Transverse colon (tissue), 4 donors: ENCODE data around the gene SLC4A4. TPM values are rescaled to one million over a fixed set of nuclear protein-coding genes. Genes with fewer than 3 reads are reported as not detected.

Experiments used
- DNase-seq: peaks from one replicate; pipeline ENCODE4 v3.0.0-alpha.2; 2019
- H3K27ac ChIP-seq, 4 donors: fragments of 200-600 bp; sonication (generic); 2 replicates each; pipeline ENCODE4 v1.5.1; 2016 to 2018; ENCODE audit warnings: inconsistent platforms in 4 of 4
- H3K27me3 ChIP-seq: fragments of 200-600 bp; sonication (generic); 2 replicates; pipeline ENCODE4 v1.5.1; 2017; ENCODE audit warnings: inconsistent platforms
- H3K36me3 ChIP-seq, 4 donors: fragments of 200-600 bp; sonication (generic); 2 replicates each; pipeline ENCODE4 v1.5.1; 2017 to 2019; ENCODE audit warnings: inconsistent platforms in 4 of 4
- H3K4me1 ChIP-seq, 4 donors: fragments of 200-600 bp; sonication (generic); 2 replicates each; pipeline ENCODE4 v1.5.1; 2017 to 2020; ENCODE audit warnings: inconsistent platforms in 4 of 4
- H3K4me3 ChIP-seq, 4 donors: fragments of 200-600 bp; sonication (generic); 1 replicate in 1 of 4; 2 replicates in 3 of 4; pipeline versions ENCODE4 v1.5.1 to v1.6.1; 2017 to 2019; ENCODE audit warnings: inconsistent platforms in 4 of 4
- H3K9me3 ChIP-seq, 2 donors: fragments of 200-600 bp; sonication (generic); 2 replicates each; pipeline ENCODE4 v1.5.1; 2017 to 2019; ENCODE audit warnings: inconsistent platforms in 2 of 2
- EP300 ChIP-seq: sonication (generic); formaldehyde crosslinking; IDR thresholded peaks from one replicate; pipeline ENCODE4 v1.6.1; 2017; ENCODE audit warnings: antibody characterized with exemption, low read depth
- POLR2A ChIP-seq: fragments of 450-650 bp; IDR thresholded peaks from one replicate; pipeline ENCODE4 v1.6.1; 2016; ENCODE audit warnings: antibody characterized with exemption, mild to moderate bottlenecking, moderate library complexity
- POLR2AphosphoS5 ChIP-seq, 3 donors: sonication (generic); formaldehyde crosslinking; IDR thresholded peaks; one replicate each; pipeline ENCODE4 v1.6.1; 2016; ENCODE audit warnings: antibody characterized with exemption in 3 of 3
- WGBS, 2 donors: methylation state at CpG; one replicate each; pipeline ENCODE4 v1.1.5; 2018; ENCODE audit warnings: low coverage in 1 of 2; 5-methylcytosine and 5-hydroxymethylcytosine counted together
- in situ Hi-C, 4 donors: fragments of 200-750 bp; cut with MboI; loops; one replicate each; pipeline versions ENCODE4 v1.15.0 to v1.15.1; 2017; ENCODE audit warnings: low sequenced_read_pairs in 3 of 4, low pct_ligation_motif_present in 1 of 4, low pct_unique_long_range_greater_than_20kb in 1 of 4
- intact Hi-C: fragments of 100-400 bp; cut with DNase I; formaldehyde crosslinking; loops from one replicate; pipeline ENCODE4 v1.15.1; 2023; ENCODE audit warnings: low total_unique reads
- total RNA-seq, 4 donors: library from RNA; depleted of rRNA; stranded (reverse); fragments of >200 nt; gene quantifications; one replicate each; pipeline ENCODE4 v1.1.0, GENCODE V29; 2016
- TF ChIP-seq, protein P1 (sequence below), 5 experiments: fragments of 200-600 bp in 3 of 5; fragments of 450-650 bp in 2 of 5; sonication (generic) in 3 of 5; IDR thresholded peaks; 1 replicate in 2 of 5; 2 replicates in 3 of 5; pipeline ENCODE4 v1.5.1; 2016 to 2017; ENCODE audit warnings: antibody characterized with exemption in 5 of 5, inconsistent platforms in 3 of 5, mild to moderate bottlenecking in 2 of 5, moderate library complexity in 1 of 5

The SLC4A4 gene
- total RNA-seq, 4 donors from 2014 or later: 91.7 to 182 (median 134) TPM

DNA sequence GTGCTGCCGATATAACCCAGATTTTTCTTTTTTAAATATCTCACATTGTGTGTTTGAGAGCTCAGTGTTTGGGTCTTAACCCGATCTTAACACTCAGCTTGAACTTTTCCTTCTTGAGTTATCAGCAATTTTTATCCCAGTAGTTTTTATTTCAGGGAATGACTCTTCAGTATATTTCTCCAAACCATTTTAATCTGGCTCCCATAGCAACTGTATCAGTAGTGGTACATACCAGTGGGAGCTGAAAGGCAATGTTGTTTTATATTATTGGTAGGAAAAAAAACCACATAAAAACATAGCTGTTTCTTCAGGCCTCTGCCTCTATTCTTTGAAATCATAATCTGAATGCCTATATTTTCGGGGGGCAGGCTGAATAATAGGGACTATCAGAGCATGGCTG is 111.1 kb downstream of the SLC4A4 start:
- Histone ChIP-seq H3K36me3 (no peaks in the 10 kb centered on the region), H3K9me3 (no peaks in the 10 kb centered on the region), H3K27me3 (no peaks in the 10 kb centered on the region), H3K27ac (no peak overlapping the region), H3K4me3 (no peak overlapping the region), H3K4me1 (peaks cover 1 to 13% (median 4%) of the 10 kb centered on the region in 4 donors)
- in situ Hi-C loops (no loop called here), intact Hi-C loops (no loop called here)
- 55 to 100% methylated on average over 1 to 3 of the region's 3 CpGs for WGBS, 2 donors
- TF ChIP-seq POLR2A (no peak), EP300 (no peak), POLR2AphosphoS5 (IDR thresholded peaks at IDR 0.05) (no peak)
- TF ChIP-seq, protein P1, sequence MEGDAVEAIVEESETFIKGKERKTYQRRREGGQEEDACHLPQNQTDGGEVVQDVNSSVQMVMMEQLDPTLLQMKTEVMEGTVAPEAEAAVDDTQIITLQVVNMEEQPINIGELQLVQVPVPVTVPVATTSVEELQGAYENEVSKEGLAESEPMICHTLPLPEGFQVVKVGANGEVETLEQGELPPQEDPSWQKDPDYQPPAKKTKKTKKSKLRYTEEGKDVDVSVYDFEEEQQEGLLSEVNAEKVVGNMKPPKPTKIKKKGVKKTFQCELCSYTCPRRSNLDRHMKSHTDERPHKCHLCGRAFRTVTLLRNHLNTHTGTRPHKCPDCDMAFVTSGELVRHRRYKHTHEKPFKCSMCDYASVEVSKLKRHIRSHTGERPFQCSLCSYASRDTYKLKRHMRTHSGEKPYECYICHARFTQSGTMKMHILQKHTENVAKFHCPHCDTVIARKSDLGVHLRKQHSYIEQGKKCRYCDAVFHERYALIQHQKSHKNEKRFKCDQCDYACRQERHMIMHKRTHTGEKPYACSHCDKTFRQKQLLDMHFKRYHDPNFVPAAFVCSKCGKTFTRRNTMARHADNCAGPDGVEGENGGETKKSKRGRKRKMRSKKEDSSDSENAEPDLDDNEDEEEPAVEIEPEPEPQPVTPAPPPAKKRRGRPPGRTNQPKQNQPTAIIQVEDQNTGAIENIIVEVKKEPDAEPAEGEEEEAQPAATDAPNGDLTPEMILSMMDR (IDR thresholded peaks at IDR 0.05): no peak
- no peak for DNase-seq

DNA sequence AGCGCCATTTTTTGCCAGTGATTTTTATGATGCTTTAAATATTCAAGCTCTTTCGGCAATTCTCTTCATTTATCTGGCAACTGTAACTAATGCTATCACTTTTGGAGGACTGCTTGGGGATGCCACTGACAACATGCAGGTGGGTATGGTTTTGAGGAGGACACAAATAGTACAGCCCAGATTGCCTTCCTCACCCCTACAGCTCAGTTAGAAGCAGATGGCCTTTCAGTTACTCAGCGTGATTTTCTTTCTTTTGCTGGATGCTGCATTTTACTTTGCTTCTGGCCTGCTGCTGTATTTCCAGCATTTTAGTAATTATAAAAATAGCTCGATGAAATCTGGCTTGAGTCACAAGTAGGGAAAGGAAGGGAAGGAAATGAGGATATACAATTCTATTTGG is 114.7 kb downstream of the SLC4A4 start:
- intact Hi-C loops: no loop called here
- Histone ChIP-seq H3K36me3 (no peaks in the 10 kb centered on the region), H3K27me3 (no peaks in the 10 kb centered on the region), H3K4me3 (no peak overlapping the region), H3K27ac (no peak overlapping the region), H3K9me3 (no peaks in the 10 kb centered on the region), H3K4me1 (no peaks in the 10 kb centered on the region)
- WGBS, 2 donors: 78 to 84% methylated on average over 3 to 4 of the region's 4 CpGs
- in situ Hi-C loops: no loop called here
- no peak for TF ChIP-seq POLR2AphosphoS5 (IDR thresholded peaks at IDR 0.05)
- TF ChIP-seq POLR2A: no peak
- TF ChIP-seq, protein P1 (IDR thresholded peaks at IDR 0.05): no peak
- TF ChIP-seq EP300: no peak
- no peak for DNase-seq

DNA sequence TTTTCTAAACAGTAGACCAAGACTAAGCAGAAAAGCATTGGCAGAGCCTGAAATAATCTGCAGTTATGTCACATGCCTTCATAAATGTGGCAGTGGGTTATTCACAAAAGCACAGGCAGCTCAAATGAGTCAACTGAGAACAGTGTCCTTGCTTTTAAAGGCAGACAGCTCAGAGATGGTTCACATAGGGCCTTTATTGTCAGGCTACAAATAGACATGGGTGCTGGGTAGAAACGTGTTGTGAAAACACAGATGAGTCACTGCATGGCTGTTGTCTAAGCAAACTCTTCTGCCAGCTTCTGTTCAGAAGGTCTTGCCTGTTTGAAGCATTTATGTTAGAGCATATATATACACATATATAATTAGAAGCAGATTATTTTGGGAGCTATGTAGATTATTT is 118.0 kb downstream of the SLC4A4 start:
- DNase-seq: no peak
- H3K36me3 ChIP-seq: no peaks in the 10 kb centered on the region
- intact Hi-C loops: no loop called here
- no peaks in the 10 kb centered on the region for H3K9me3 ChIP-seq
- TF ChIP-seq POLR2AphosphoS5 (IDR thresholded peaks at IDR 0.05): no peak
- TF ChIP-seq, protein P1 (IDR thresholded peaks at IDR 0.05): no peak
- no peak for TF ChIP-seq EP300
- in situ Hi-C loops: no loop called here
- H3K27me3 ChIP-seq: no peaks in the 10 kb centered on the region
- H3K4me1 ChIP-seq: no peaks in the 10 kb centered on the region
- H3K4me3 ChIP-seq: no peak overlapping the region
- H3K27ac ChIP-seq: no peak overlapping the region
- 25% methylated on average over 1 of the region's 1 CpG; no CpG with 5 or more reads in 1 of the 2 donors for WGBS, 2 donors

DNA sequence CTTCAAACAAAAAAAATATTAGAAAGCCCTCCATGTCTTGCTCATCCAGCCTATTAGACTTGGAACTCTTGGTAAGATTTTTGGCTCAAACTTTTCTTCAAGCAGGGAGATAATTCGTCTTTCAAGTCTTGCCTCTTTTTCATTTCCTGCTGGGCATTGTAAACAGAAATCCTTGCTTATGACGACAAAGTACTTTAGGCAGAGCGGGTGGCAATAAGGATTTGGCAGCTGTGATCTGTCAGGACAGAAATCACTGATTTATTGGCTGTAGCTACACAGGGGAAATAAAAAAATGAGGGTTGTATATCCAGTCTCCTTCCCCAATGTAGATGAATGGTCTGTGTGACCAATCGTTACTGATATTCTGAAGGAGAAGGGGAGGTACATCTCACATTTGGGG is 121.6 kb downstream of the SLC4A4 start:
- intact Hi-C loops (no loop called here), in situ Hi-C loops (no loop called here)
- peak overlapping the region in 1 of 4 donors; percentile 26 for H3K27ac ChIP-seq
- WGBS, 2 donors: 32 to 43% methylated on average over 3 to 4 of the region's 4 CpGs
- TF ChIP-seq EP300 (no peak), POLR2A (no peak)
- DNase-seq: peak; percentile 37
- no peaks in the 10 kb centered on the region for H3K4me1 ChIP-seq
- H3K27me3 ChIP-seq: no peaks in the 10 kb centered on the region
- H3K9me3 ChIP-seq: no peaks in the 10 kb centered on the region
- no peaks in the 10 kb centered on the region for H3K36me3 ChIP-seq
- no peak overlapping the region for H3K4me3 ChIP-seq

DNA sequence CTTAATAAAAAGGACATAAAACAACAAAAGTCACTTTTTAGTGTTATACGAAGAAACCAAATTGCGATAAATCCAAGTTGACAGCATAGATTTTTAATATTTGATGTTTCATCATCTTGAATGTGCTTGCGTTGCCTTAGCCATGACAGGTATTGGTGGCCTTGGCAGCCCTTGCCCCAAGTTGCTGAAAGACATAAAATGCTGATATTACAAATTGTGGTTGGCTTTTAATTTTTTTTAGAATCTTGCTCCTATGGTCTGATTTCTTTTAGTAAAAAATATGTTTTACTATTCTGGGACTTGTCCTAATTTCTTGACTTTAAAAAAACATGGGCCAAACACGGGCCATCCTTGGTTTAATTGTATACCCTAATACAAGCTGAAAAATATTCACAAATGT is 122.6 kb downstream of the SLC4A4 start:
- no peaks in the 10 kb centered on the region for H3K36me3 ChIP-seq
- intact Hi-C loops (no loop called here), in situ Hi-C loops (no loop called here)
- H3K9me3 ChIP-seq: no peaks in the 10 kb centered on the region
- H3K4me1 ChIP-seq: no peaks in the 10 kb centered on the region
- WGBS, 2 donors: 94 to 98% methylated on average over 4 of the region's 4 CpGs
- H3K27ac ChIP-seq: no peak overlapping the region
- no peak overlapping the region for H3K4me3 ChIP-seq
- no peaks in the 10 kb centered on the region for H3K27me3 ChIP-seq
- TF ChIP-seq POLR2AphosphoS5 (IDR thresholded peaks at IDR 0.05): no peak
- TF ChIP-seq, protein P1 (IDR thresholded peaks at IDR 0.05): no peak
- TF ChIP-seq POLR2A: no peak
- no peak for TF ChIP-seq EP300
- DNase-seq: no peak
